Measurements from ENCODE around the gene TRIM49D2.
"Not testable (repeated sequence)": the region's sequence is repeated elsewhere in the genome, so short reads cannot be mapped to it uniquely, and the experiment has no call there.

The TRIM49D2 gene

GRCh38 chr11:89923764-89924163 is at the start of gene TRIM49D2:
Gene TRIM49D2 (plus strand): TSS chr11:89924064. CDS start chr11:89926762, 2,698 bp downstream.
- DNase-seq, result not testable (repeated sequence)

- DNase-seq, result not testable (repeated sequence)
These were observed 46.4 kb upstream of the TRIM49D2 start for GRCh38 chr11:89877511-89877910.

GRCh38 chr11:89893245-89893644 is 30.6 kb upstream of the TRIM49D2 start:
- not testable (repeated sequence) for DNase-seq

- DNase-seq, result not testable (repeated sequence)
These were observed 23.1 kb upstream of the TRIM49D2 start for GRCh38 chr11:89900809-89901208.

GRCh38 chr11:89922195-89922660 is 1.6 kb upstream of the TRIM49D2 start, which contains the start of gene TRIM49D1:
Gene TRIM49D1 (minus strand): TSS chr11:89922245. CDS start chr11:89917710, 4,535 bp downstream.
- no peak for DNase-seq

GRCh38 chr11:89960833-89961232 is 37.0 kb downstream of the TRIM49D2 start:
- DNase-seq, result not testable (repeated sequence)

GRCh38 chr11:89965737-89966136 is 41.9 kb downstream of the TRIM49D2 start, which contains the start of gene TRIM64:
Gene TRIM64 (plus strand): TSS chr11:89966037. CDS start chr11:89968504, 2,467 bp downstream.
- DNase-seq, result not testable (repeated sequence)
